SU-DHL-6 (cell line): ENCODE measurements around the gene MAP1B.

Experiments
- H2AFZ ChIP-seq: fragments of 200-600 bp; sonication (generic); 2 replicates; pipeline ENCODE4 v1.6.1; 2014; ENCODE audit warnings: low read depth, mild to moderate bottlenecking, moderate library complexity, mixed read lengths, antibody characterized with exemption, low read length; ENCODE audit not compliant: severe bottlenecking
- H3F3A ChIP-seq: fragments of 200-600 bp; shearing (Covaris generic); 2 replicates; pipeline ENCODE4 v1.6.0; 2016; ENCODE audit warnings: antibody characterized with exemption, mild to moderate bottlenecking; ENCODE audit not compliant: insufficient read depth
- H3K27ac ChIP-seq: fragments of 200-600 bp; sonication (generic); 2 replicates; pipeline ENCODE4 v1.5.1; 2016; ENCODE audit warnings: low read depth, mild to moderate bottlenecking, low read length, moderate library complexity, mixed read lengths
- H3K27me3 ChIP-seq: fragments of 200-600 bp; sonication (generic), shearing (Covaris generic); 2 replicates; pipeline ENCODE4 v1.6.0; 2014; ENCODE audit warnings: mild to moderate bottlenecking, low read length
- H3K36me3 ChIP-seq: fragments of 200-600 bp; sonication (generic); 2 replicates; pipeline ENCODE4 v1.6.1; 2014; ENCODE audit warnings: mild to moderate bottlenecking, low read length, mixed read lengths
- H3K4me2 ChIP-seq: fragments of 300-600, 200-600 bp; shearing (Covaris generic), sonication (generic); 2 replicates; pipeline ENCODE4 v1.6.0; 2014; ENCODE audit warnings: low read length, low read depth, mild to moderate bottlenecking; ENCODE audit not compliant: poor library complexity, severe bottlenecking
- H3K4me3 ChIP-seq: fragments of 200-600 bp; sonication (generic); 2 replicates; pipeline ENCODE4 v1.5.1; 2014; ENCODE audit warnings: antibody characterized with exemption, low read length, mild to moderate bottlenecking, mixed read lengths; ENCODE audit not compliant: insufficient read depth, poor library complexity, severe bottlenecking
- H3K79me2 ChIP-seq: fragments of 200-600 bp; sonication (generic); 2 replicates; pipeline ENCODE4 v1.6.1; 2014; ENCODE audit warnings: mild to moderate bottlenecking, low read length, moderate library complexity; ENCODE audit not compliant: insufficient read depth
- H3K9ac ChIP-seq: fragments of 200-600 bp; sonication (generic); 2 replicates; pipeline ENCODE4 v1.7.0; 2014; ENCODE audit warnings: mild to moderate bottlenecking, low read length
- H3K9me2 ChIP-seq: fragments of 200-600 bp; sonication (generic); replicated peaks from 2 replicates; pipeline ENCODE4 v1.6.1; 2014; ENCODE audit warnings: low read length; ENCODE audit not compliant: insufficient read depth
- H3K9me3 ChIP-seq: fragments of 200-600 bp; sonication (generic); 2 replicates; pipeline ENCODE4 v1.6.1; 2014; ENCODE audit warnings: low read length, mixed read lengths; ENCODE audit not compliant: insufficient read depth
- H4K20me1 ChIP-seq: fragments of 200-600 bp; sonication (generic); 2 replicates; pipeline ENCODE4 v1.6.1; 2014; ENCODE audit warnings: low read depth, mild to moderate bottlenecking, antibody characterized with exemption, low read length, moderate library complexity, mixed read lengths
- CTCF ChIP-seq: fragments of 200-600 bp; sonication (generic); IDR thresholded peaks from one replicate; pipeline ENCODE4 v1.5.1; 2017; ENCODE audit warnings: antibody characterized with exemption, mild to moderate bottlenecking, low read length, moderate library complexity; ENCODE audit not compliant: insufficient read depth, poor library complexity, severe bottlenecking
- EZH2phosphoT487 ChIP-seq: fragments of 200-600 bp; sonication (generic), shearing (Covaris generic); conservative IDR thresholded peaks from 2 replicates; pipeline ENCODE4 v1.6.1; 2018; ENCODE audit warnings: mild to moderate bottlenecking, antibody characterized with exemption, low read length, moderate library complexity, mixed read lengths

The MAP1B gene

GRCh38 chr5:72221099-72221498, 113.8 kb downstream of the MAP1B start:
- Histone ChIP-seq H3K79me2 (no peaks in the 10 kb centered on the region), H3K36me3 (peaks cover 44% of the 10 kb centered on the region), H3K9me2 (no peaks in the 10 kb centered on the region), H3K9ac (no peak overlapping the region), H2AFZ (no peak overlapping the region), H3F3A (no peaks in the 10 kb centered on the region), H4K20me1 (no peaks in the 10 kb centered on the region), H3K27ac (no peak overlapping the region), H3K9me3 (no peaks in the 10 kb centered on the region), H3K4me3 (no peak overlapping the region), H3K4me2 (no peak overlapping the region), H3K27me3 (no peaks in the 10 kb centered on the region)
- no peak for TF ChIP-seq CTCF
- no peak for TF ChIP-seq EZH2phosphoT487

DNA sequence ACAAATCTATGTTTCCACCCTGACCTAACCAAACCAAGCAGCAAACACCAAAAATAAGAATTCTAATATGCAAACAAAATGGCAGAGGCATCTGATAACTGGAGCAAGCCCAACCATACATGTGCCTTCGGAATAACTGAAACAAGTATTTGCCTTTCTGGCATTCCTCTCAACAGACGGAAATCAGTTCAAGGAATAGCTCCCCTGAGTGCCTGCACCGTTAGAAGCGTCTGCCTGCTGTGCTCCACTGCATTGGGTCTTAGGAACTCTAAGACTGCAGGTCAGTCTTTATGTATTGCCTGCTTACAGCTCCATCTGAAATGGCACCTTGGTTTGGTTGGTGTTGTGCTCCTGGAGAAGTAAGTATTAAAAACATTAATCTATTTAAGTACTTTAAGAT, 114.3 kb downstream of the MAP1B start:
- Histone ChIP-seq H3K4me2 (no peak overlapping the region), H2AFZ (no peak overlapping the region), H3K9ac (no peak overlapping the region), H3F3A (no peaks in the 10 kb centered on the region), H3K9me3 (no peaks in the 10 kb centered on the region), H3K9me2 (no peaks in the 10 kb centered on the region), H3K4me3 (no peak overlapping the region), H3K27ac (no peak overlapping the region), H4K20me1 (no peaks in the 10 kb centered on the region), H3K79me2 (no peaks in the 10 kb centered on the region), H3K27me3 (no peaks in the 10 kb centered on the region), H3K36me3 (peaks cover 48% of the 10 kb centered on the region)
- TF ChIP-seq EZH2phosphoT487 = no peak
- TF ChIP-seq CTCF = no peak

GRCh38 chr5:72222521-72222920, 115.2 kb downstream of the MAP1B start:
- no peaks in the 10 kb centered on the region for H4K20me1 ChIP-seq
- H3K79me2 ChIP-seq = no peaks in the 10 kb centered on the region
- H3K9me3 ChIP-seq = no peaks in the 10 kb centered on the region
- H3K4me2 ChIP-seq = no peak overlapping the region
- H2AFZ ChIP-seq = no peak overlapping the region
- H3K27ac ChIP-seq = no peak overlapping the region
- H3K36me3 ChIP-seq = peaks cover 54% of the 10 kb centered on the region
- no peak overlapping the region for H3K4me3 ChIP-seq
- no peaks in the 10 kb centered on the region for H3K27me3 ChIP-seq
- H3F3A ChIP-seq = no peaks in the 10 kb centered on the region
- TF ChIP-seq EZH2phosphoT487 (no peak), CTCF (no peak)
- H3K9ac ChIP-seq = no peak overlapping the region
- no peaks in the 10 kb centered on the region for H3K9me2 ChIP-seq
